K562 (cell line): ENCODE results near the gene KIF3B. TPM values are rescaled to one million over a fixed set of nuclear protein-coding genes. Genes with fewer than 3 reads are reported as not detected.

Source experiments
- BDP1 ChIP-seq: IDR thresholded peaks from 3 replicates; pipeline ENCODE4 v1.6.1; 2011; ENCODE audit not compliant: insufficient read length, insufficient read depth
- CBX2 ChIP-seq: fragments of 200-600 bp; sonication (generic); IDR thresholded peaks from one replicate; pipeline ENCODE4 v1.6.1; 2012; ENCODE audit warnings: mild to moderate bottlenecking, low read length, inconsistent platforms; ENCODE audit not compliant: insufficient read depth, poor library complexity, severe bottlenecking
- FOXO4 ChIP-seq: fragments of 450-650 bp; formaldehyde crosslinking; IDR thresholded peaks from 2 replicates; pipeline ENCODE4 v1.4.0; 2020; ENCODE audit warnings: mild to moderate bottlenecking, moderate library complexity
- FUS ChIP-seq: fragments of 200-400 bp; formaldehyde crosslinking; optimal IDR thresholded peaks from 2 replicates; pipeline ENCODE3; 2017; ENCODE audit warnings: low read depth, low read length
- MTA1 ChIP-seq: fragments of 450-650 bp; IDR thresholded peaks from 2 replicates; pipeline ENCODE4 v1.6.1; 2017; ENCODE audit warnings: borderline replicate concordance
- POLR2A ChIP-seq: fragments of 450-650 bp; conservative IDR thresholded peaks from 2 replicates; pipeline ENCODE4 v1.6.1; 2016
- RNF219 ChIP-seq: fragments of 250-450 bp; sonication (Bioruptor Pico); IDR thresholded peaks from 2 replicates; pipeline ENCODE4 v1.5.0; 2022; ENCODE audit warnings: mild to moderate bottlenecking
- SMAD3 ChIP-seq: fragments of 450-650 bp; formaldehyde crosslinking; conservative IDR thresholded peaks from 2 replicates; pipeline ENCODE4 v1.4.0; 2020; ENCODE audit warnings: mild to moderate bottlenecking
- SRF ChIP-seq, 2 experiments: fragments of 250-450, 450-650 bp in 1 of 2; sonication (Bioruptor Pico) in 1 of 2; sonication (generic) in 1 of 2; formaldehyde crosslinking; IDR thresholded peaks; 2 replicates each; pipeline versions ENCODE4 v1.5.0 to v1.5.1; 2020 to 2022; ENCODE audit warnings: mild to moderate bottlenecking in 1 of 2, missing genetic modification reagents in 1 of 2
- TARDBP ChIP-seq: fragments of 450-650 bp; IDR thresholded peaks from 2 replicates; pipeline ENCODE4 v1.6.1; 2016
- ZBED1 ChIP-seq: IDR thresholded peaks from 2 replicates; pipeline ENCODE4 v1.6.1; 2014
- ZEB2 ChIP-seq: fragments of 450-650 bp; IDR thresholded peaks from 2 replicates; pipeline ENCODE4 v1.6.1; 2016
- ZNF717 ChIP-seq: fragments of 250-450 bp; sonication (Bioruptor Pico); IDR thresholded peaks from 2 replicates; pipeline ENCODE4 v1.5.0; 2021
- ZNF740 ChIP-seq, 3 experiments: fragments of 200-800 bp in 1 of 3; sonication (Bioruptor generic) in 1 of 3; sonication (generic) in 1 of 3; formaldehyde crosslinking in 1 of 3; IDR thresholded peaks; 2 replicates each; pipeline versions ENCODE4 v1.6.1 to v1.8.0; 2016 to 2022; ENCODE audit warnings: mild to moderate bottlenecking in 2 of 3, missing compliant biosample characterization in 2 of 3, missing genetic modification characterization in 2 of 3, missing genetic modification reagents in 1 of 3
- ZNF766 ChIP-seq: fragments of 200-800 bp; sonication (Bioruptor generic); conservative IDR thresholded peaks from 2 replicates; pipeline ENCODE4 v1.6.1; 2016; ENCODE audit warnings: missing genetic modification characterization, missing compliant biosample characterization
- polyA plus RNA-seq, 8 experiments: library from polyadenylated mRNA; depleted of rRNA in 4 of 8; stranded (reverse) in 5 of 8; unstranded in 3 of 8; fragments of >200 nt; fragmentation: Nextera tagmentation in 2 of 8; fragmentation: Illumina TruSeq in 1 of 8; extraction: Ambion mirVana in 2 of 8; extraction: Trizol in 1 of 8; gene quantifications; 2 replicates each; pipeline versions ENCODE4 v1.2.1 to v1.2.3, GENCODE V29; 2011 to 2014; ENCODE audit warnings: inconsistent platforms in 1 of 8, missing spikeins in 1 of 8
- total RNA-seq, 7 experiments: library from RNA; depleted of rRNA in 6 of 7; stranded (reverse); fragments of >200 nt in 6 of 7; fragmentation: Illumina TruSeq in 2 of 7; extraction: Trizol in 2 of 7; gene quantifications; 2 replicates each; pipeline versions ENCODE4 v1.2.1 to v1.2.3, GENCODE V29; 2011 to 2021; ENCODE audit warnings: low replicate concordance in 1 of 7
- TF ChIP-seq, protein P1 (sequence below): sonication (generic); formaldehyde crosslinking; IDR thresholded peaks from 2 replicates; pipeline ENCODE4 v1.8.0; 2022; ENCODE audit warnings: missing genetic modification reagents, mild to moderate bottlenecking, borderline replicate concordance
- TF ChIP-seq, protein P2 (sequence below): fragments of 450-650 bp; formaldehyde crosslinking; IDR thresholded peaks from 2 replicates; pipeline ENCODE4 v1.4.0; 2020; ENCODE audit warnings: mild to moderate bottlenecking, moderate library complexity
- TF ChIP-seq, protein P3 (sequence below): IDR thresholded peaks from 2 replicates; pipeline ENCODE4 v1.6.1; 2016; ENCODE audit warnings: missing genetic modification characterization, missing compliant biosample characterization
- TF ChIP-seq, protein P4 (sequence below), 2 experiments: fragments of 450-650 bp in 1 of 2; sonication (generic) in 1 of 2; formaldehyde crosslinking; conservative IDR thresholded peaks; 2 replicates each; pipeline versions ENCODE4 v1.4.0 to v1.8.1; 2020 to 2022; ENCODE audit warnings: mild to moderate bottlenecking in 1 of 2, missing genetic modification reagents in 1 of 2

Gene KIF3B
- total and polyA plus RNA-seq, 9 of the 15 experiments (the other 6 are each of a cell fraction or from before 2014, with no cell fraction given) = 2.9 to 12.3 (median 8.6) TPM

GRCh38 chr20:32357375-32357868, 80.0 kb downstream of the KIF3B start (continued):
- TF ChIP-seq BDP1 = no peak
- TF ChIP-seq FUS = no peak
- TF ChIP-seq SRF (CRISPR knock-in tag; IDR thresholded peaks at IDR 0.05) = no peak
- TF ChIP-seq SMAD3 = no peak
- peak; percentile 16; the same call in 1 of the 2 replicates for TF ChIP-seq MTA1
- TF ChIP-seq POLR2A = no peak
- no peak for TF ChIP-seq ZNF766
- TF ChIP-seq, protein P1, sequence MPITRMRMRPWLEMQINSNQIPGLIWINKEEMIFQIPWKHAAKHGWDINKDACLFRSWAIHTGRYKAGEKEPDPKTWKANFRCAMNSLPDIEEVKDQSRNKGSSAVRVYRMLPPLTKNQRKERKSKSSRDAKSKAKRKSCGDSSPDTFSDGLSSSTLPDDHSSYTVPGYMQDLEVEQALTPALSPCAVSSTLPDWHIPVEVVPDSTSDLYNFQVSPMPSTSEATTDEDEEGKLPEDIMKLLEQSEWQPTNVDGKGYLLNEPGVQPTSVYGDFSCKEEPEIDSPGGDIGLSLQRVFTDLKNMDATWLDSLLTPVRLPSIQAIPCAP (CRISPR knock-in tag) = no peak
- TF ChIP-seq RNF219 (CRISPR knock-in tag) = no peak
- TF ChIP-seq, protein P2, sequence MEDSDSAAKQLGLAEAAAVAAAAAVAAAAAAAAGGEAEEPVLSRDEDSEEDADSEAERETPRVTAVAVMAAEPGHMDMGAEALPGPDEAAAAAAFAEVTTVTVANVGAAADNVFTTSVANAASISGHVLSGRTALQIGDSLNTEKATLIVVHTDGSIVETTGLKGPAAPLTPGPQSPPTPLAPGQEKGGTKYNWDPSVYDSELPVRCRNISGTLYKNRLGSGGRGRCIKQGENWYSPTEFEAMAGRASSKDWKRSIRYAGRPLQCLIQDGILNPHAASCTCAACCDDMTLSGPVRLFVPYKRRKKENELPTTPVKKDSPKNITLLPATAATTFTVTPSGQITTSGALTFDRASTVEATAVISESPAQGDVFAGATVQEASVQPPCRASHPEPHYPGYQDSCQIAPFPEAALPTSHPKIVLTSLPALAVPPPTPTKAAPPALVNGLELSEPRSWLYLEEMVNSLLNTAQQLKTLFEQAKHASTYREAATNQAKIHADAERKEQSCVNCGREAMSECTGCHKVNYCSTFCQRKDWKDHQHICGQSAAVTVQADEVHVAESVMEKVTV (CRISPR knock-in tag) = no peak
- TF ChIP-seq TARDBP = no peak; the same call in 1 of the 2 replicates
- TF ChIP-seq, protein P3, sequence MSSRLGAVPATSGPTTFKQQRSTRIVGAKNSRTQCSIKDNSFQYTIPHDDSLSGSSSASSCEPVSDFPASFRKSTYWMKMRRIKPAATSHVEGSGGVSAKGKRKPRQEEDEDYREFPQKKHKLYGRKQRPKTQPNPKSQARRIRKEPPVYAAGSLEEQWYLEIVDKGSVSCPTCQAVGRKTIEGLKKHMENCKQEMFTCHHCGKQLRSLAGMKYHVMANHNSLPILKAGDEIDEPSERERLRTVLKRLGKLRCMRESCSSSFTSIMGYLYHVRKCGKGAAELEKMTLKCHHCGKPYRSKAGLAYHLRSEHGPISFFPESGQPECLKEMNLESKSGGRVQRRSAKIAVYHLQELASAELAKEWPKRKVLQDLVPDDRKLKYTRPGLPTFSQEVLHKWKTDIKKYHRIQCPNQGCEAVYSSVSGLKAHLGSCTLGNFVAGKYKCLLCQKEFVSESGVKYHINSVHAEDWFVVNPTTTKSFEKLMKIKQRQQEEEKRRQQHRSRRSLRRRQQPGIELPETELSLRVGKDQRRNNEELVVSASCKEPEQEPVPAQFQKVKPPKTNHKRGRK (tag) = no peak
- no peak for TF ChIP-seq CBX2
- TF ChIP-seq, protein P4, sequence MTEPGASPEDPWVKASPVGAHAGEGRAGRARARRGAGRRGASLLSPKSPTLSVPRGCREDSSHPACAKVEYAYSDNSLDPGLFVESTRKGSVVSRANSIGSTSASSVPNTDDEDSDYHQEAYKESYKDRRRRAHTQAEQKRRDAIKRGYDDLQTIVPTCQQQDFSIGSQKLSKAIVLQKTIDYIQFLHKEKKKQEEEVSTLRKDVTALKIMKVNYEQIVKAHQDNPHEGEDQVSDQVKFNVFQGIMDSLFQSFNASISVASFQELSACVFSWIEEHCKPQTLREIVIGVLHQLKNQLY (CRISPR knock-in tag; conservative IDR thresholded peaks at IDR 0.05) = no peak
- no peak for TF ChIP-seq ZNF740 (CRISPR knock-in tag; IDR thresholded peaks at IDR 0.05)
- TF ChIP-seq ZNF740 (tag; IDR thresholded peaks at IDR 0.05) = no peak
- no peak for TF ChIP-seq ZNF717 (CRISPR knock-in tag)
- TF ChIP-seq ZBED1 = no peak
- peak; percentile 53; the same call in 1 of the 2 replicates for TF ChIP-seq ZEB2
- no peak for TF ChIP-seq FOXO4 (CRISPR knock-in tag)
